HG02588 (cell line): Measurements from ENCODE around the gene MAP2K5.

ENCODE experiments used
- ATAC-seq: cut with Tn5 transposase; IDR thresholded peaks from one replicate; pipeline ENCODE4 v1.9.1; 2021; ENCODE audit warnings: mild to moderate bottlenecking, moderate library complexity; ENCODE audit not compliant: unreplicated experiment

The MAP2K5 gene

GRCh38 chr15:67521029-67521782 lies 21.3 kb upstream of the MAP2K5 start, which contains the start of gene C15orf61:
Gene C15orf61, plus strand, starts transcription at chr15:67521131. Its CDS starts 118 bp downstream, at chr15:67521249.
- ATAC-seq, result peak; percentile 83

- ATAC-seq, result no peak
Observed at GRCh38 chr15:67521783-67522568, 20.5 kb upstream of the MAP2K5 start.

- ATAC-seq, result no peak
Observed at GRCh38 chr15:67523330-67523729, 19.2 kb upstream of the MAP2K5 start.

GRCh38 chr15:67524235-67524634 lies 18.3 kb upstream of the MAP2K5 start:
- ATAC-seq, result no peak

GRCh38 chr15:67528513-67528912 lies 14.0 kb upstream of the MAP2K5 start:
- ATAC-seq, result no peak

GRCh38 chr15:67531379-67531914 lies 11.1 kb upstream of the MAP2K5 start:
- no peak for ATAC-seq

GRCh38 chr15:67533873-67534272 lies 8.6 kb upstream of the MAP2K5 start:
- no peak for ATAC-seq

GRCh38 chr15:67534360-67534759 lies 8.1 kb upstream of the MAP2K5 start:
- no peak for ATAC-seq

GRCh38 chr15:67537771-67538170 lies 4.7 kb upstream of the MAP2K5 start:
- ATAC-seq, result no peak

GRCh38 chr15:67543348-67543718 lies 830 bp downstream of the MAP2K5 start:
- no peak for ATAC-seq

- no peak for ATAC-seq
Observed at GRCh38 chr15:67544475-67544874, 2.0 kb downstream of the MAP2K5 start.

GRCh38 chr15:67545864-67546263 lies 3.4 kb downstream of the MAP2K5 start:
- ATAC-seq, result no peak

GRCh38 chr15:67547064-67547463 lies 4.6 kb downstream of the MAP2K5 start:
- ATAC-seq, result no peak

GRCh38 chr15:67547836-67548235 lies 5.3 kb downstream of the MAP2K5 start:
- ATAC-seq, result no peak

- ATAC-seq, result no peak
Observed at GRCh38 chr15:67548236-67548852, 5.8 kb downstream of the MAP2K5 start.

GRCh38 chr15:67548862-67549651 lies 6.6 kb downstream of the MAP2K5 start:
- ATAC-seq, result no peak

GRCh38 chr15:67549736-67550135 lies 7.2 kb downstream of the MAP2K5 start:
- no peak for ATAC-seq

- ATAC-seq, result no peak
Observed at GRCh38 chr15:67550522-67550921, 8.0 kb downstream of the MAP2K5 start.

- ATAC-seq, result no peak
Observed at GRCh38 chr15:67551207-67551743, 8.8 kb downstream of the MAP2K5 start.

GRCh38 chr15:67554580-67554979 lies 12.1 kb downstream of the MAP2K5 start:
- ATAC-seq, result no peak
